Measurements from ENCODE around the gene PTTG1.

- TF ChIP-seq CTCF (conservative IDR thresholded peaks at IDR 0.05; ENCODE audit: low read length) (no peak), EZH2phosphoT487 (IDR thresholded peaks at IDR 0.05; ENCODE audit: borderline replicate concordance) (no peak)
Observed at GRCh38 chr5:160478163-160478562, 56.5 kb downstream of the PTTG1 start.
